GM12872 (cell line): ENCODE results near the gene GINS3.

ENCODE experiments used
- TF ChIP-seq, protein P1 (sequence below): IDR thresholded peaks from 3 replicates; pipeline ENCODE4 v1.5.1; 2011; ENCODE audit warnings: low read depth, mild to moderate bottlenecking, low read length, moderate library complexity; ENCODE audit not compliant: insufficient read depth

Gene GINS3

GRCh38 chr16:58361726-58362125, 30.5 kb upstream of the GINS3 start:
- TF ChIP-seq, protein P1, sequence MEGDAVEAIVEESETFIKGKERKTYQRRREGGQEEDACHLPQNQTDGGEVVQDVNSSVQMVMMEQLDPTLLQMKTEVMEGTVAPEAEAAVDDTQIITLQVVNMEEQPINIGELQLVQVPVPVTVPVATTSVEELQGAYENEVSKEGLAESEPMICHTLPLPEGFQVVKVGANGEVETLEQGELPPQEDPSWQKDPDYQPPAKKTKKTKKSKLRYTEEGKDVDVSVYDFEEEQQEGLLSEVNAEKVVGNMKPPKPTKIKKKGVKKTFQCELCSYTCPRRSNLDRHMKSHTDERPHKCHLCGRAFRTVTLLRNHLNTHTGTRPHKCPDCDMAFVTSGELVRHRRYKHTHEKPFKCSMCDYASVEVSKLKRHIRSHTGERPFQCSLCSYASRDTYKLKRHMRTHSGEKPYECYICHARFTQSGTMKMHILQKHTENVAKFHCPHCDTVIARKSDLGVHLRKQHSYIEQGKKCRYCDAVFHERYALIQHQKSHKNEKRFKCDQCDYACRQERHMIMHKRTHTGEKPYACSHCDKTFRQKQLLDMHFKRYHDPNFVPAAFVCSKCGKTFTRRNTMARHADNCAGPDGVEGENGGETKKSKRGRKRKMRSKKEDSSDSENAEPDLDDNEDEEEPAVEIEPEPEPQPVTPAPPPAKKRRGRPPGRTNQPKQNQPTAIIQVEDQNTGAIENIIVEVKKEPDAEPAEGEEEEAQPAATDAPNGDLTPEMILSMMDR = no peak

DNA sequence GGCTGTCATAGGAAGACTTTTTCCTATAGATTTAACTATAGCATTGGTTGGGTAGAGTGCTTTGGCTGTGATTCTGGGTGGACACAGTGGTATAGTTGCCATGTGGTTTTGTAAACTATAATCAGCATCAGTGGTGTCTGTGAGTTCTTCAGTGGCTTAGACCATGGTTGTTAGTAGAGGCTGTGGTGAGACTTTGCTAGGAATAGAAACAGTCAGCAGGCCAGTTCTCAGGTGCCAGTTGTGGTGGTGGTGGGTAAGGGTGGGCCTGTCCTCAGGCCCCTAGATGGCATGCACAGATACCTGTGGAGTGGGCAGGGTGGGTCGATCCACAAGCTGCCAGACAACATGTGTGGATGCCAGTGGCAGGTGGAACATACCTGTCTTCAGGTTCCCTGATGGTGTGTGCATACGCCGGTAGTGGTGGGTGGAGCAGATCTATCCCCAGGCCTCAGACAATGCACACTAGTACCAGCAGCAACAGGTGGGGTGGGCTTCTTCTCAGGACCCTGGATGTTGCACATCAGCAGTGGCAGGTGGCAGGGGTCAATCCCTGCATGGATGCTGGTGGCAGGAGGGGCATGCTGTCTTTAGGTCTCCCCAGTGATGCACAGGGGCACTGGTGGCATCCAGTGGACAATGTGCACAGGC, 28.4 kb upstream of the GINS3 start:
- TF ChIP-seq, protein P1 = no peak

DNA sequence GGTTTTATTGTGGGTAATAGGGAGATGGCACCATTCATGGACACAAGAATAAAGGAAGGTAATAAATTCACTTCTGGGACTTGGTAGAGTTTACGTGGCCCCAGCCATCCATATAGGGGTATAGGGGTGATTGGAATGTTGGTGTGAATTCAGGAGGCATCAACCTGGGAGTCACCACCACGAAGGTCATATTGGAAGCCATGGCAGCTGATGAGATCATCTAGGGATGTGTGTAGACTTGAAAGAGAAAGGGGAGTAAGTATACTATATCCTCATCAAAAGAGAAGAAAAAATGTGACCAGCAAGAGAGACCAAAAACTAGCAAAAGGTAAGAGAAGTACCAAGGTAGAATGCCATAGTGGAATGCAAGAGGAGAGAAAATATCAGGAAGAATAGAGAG, 26.6 kb upstream of the GINS3 start:
- TF ChIP-seq, protein P1 = no peak

DNA sequence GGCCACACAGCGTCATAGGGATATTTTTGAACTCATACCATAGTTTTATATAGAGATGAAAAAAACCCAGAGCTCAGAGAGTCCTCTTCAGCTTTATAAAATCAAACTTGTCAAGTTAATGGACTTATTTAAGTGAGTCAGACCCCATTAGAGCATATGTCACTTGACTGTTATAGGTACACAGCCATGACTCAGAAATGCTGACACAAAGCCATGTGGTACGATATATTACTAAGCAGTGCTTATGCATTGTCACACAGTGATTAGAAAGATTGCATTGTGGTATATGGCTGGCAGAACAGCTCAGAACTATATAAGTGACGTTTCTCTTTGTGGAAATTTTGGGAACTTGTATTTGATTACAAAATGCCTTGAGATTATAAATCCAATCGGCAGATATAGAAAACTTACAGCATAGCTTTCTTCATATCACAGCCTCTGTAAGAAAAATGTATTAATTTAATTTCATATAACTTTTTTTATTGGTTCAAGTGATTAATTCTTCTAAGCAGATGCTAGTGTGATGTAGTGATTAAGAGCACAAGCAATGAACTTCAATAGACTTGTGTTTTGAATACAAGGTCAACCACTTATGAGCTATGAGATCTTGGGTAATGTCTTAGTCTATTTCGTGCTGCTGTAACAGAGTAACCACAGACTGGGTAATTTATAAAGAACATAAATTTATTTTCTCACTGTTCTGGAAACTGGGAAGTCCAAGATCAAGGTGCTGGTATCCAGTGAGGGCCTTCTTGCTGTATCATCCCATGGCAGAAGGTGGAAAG, 25.8 kb upstream of the GINS3 start:
- TF ChIP-seq, protein P1 = no peak

DNA sequence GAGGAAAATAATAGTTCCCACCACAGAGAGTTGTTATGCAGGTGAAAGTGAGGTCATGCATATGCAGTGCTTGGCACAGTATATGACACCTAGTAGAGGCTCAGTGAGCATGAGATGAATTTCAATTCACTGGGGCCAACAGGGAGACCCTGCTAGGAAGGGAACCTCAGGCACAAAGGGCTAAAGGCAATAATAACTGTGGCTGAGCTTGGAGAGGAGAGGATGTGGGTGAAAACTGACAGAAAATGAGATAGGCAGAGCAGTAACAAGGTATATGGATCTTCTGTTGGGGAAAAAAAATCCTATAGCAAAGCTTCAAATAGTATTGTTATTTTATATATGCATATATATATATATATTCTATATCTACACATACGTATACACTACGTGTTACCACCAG, 25.0 kb upstream of the GINS3 start:
- TF ChIP-seq, protein P1 = no peak

- TF ChIP-seq, protein P1 = no peak
Observed at GRCh38 chr16:58371841-58372240, 20.4 kb upstream of the GINS3 start.

GRCh38 chr16:58375386-58375785, 16.9 kb upstream of the GINS3 start:
- TF ChIP-seq, protein P1 = no peak
